Astrocyte of the cerebellum (primary cell): Measurements from ENCODE around the gene OSBPL7.
A peak's percentile ranks its signal among the peaks of the same experiment; 100 is the strongest.

Experiments
- DNase-seq: peaks from one replicate; pipeline ENCODE4 v3.0.0-alpha.2; 2011; ENCODE audit warnings: low read depth
- H3K4me3 ChIP-seq: 2 replicates; pipeline ENCODE4 v1.5.1; 2011; ENCODE audit warnings: mild to moderate bottlenecking, low read depth, low read length, moderate library complexity
- in situ Hi-C: cut with HindIII; loops from 2 replicates; pipeline ENCODE4 v1.10.0; 2017; ENCODE audit warnings: low sequenced_read_pairs
- TF ChIP-seq, protein P1 (sequence below): IDR thresholded peaks from 2 replicates; pipeline ENCODE4 v1.5.1; 2012; ENCODE audit warnings: low read length, low read depth, moderate library complexity, mild to moderate bottlenecking; ENCODE audit errors: missing control alignments

The OSBPL7 gene

DNA sequence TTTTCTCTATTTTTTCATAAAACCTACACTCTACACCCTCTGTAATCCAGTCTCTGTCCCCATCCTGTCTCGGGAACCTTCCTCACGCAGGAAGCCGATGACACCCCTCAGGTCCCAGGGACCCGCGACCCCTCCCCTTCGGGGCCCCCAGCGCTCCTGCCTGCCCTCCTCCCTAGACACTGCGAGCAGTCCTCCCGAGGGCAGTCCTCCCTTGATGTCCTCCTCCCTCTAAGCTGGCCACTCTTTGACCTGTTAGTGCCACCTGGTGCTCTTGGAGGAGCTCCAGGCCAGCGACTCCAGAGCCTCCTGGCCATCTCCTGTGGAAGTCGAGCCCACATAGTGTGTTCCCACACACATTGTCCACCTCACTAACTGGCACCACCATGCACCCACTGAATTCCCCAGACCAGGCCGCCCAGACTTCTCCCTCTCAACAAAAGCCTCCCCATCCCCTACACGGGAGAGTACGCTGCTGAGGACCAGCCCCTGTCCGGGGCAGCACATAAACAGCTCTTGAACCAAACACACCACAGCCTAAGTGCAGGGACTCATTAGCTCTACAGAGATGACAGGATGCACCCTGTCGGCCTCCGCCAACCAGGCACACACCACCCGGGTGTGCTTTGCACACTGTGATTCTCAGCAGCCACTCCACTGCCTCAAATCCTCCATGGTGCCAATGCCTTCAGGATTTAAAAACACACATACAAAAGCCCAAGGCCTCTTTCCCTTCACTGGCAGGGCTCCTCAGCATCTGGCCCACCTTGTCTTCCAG, 9.3 kb downstream of the OSBPL7 start:
- H3K4me3 ChIP-seq = no peak overlapping the region
- in situ Hi-C loops = no loop called here
- no peak for DNase-seq
- TF ChIP-seq, protein P1, sequence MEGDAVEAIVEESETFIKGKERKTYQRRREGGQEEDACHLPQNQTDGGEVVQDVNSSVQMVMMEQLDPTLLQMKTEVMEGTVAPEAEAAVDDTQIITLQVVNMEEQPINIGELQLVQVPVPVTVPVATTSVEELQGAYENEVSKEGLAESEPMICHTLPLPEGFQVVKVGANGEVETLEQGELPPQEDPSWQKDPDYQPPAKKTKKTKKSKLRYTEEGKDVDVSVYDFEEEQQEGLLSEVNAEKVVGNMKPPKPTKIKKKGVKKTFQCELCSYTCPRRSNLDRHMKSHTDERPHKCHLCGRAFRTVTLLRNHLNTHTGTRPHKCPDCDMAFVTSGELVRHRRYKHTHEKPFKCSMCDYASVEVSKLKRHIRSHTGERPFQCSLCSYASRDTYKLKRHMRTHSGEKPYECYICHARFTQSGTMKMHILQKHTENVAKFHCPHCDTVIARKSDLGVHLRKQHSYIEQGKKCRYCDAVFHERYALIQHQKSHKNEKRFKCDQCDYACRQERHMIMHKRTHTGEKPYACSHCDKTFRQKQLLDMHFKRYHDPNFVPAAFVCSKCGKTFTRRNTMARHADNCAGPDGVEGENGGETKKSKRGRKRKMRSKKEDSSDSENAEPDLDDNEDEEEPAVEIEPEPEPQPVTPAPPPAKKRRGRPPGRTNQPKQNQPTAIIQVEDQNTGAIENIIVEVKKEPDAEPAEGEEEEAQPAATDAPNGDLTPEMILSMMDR = no peak

- H3K4me3 ChIP-seq = no peak overlapping the region
- no peak for DNase-seq
- TF ChIP-seq, protein P1 = no peak
- in situ Hi-C loops = no loop called here
Observed at GRCh38 chr17:47811709-47812108, 9.9 kb downstream of the OSBPL7 start.

DNA sequence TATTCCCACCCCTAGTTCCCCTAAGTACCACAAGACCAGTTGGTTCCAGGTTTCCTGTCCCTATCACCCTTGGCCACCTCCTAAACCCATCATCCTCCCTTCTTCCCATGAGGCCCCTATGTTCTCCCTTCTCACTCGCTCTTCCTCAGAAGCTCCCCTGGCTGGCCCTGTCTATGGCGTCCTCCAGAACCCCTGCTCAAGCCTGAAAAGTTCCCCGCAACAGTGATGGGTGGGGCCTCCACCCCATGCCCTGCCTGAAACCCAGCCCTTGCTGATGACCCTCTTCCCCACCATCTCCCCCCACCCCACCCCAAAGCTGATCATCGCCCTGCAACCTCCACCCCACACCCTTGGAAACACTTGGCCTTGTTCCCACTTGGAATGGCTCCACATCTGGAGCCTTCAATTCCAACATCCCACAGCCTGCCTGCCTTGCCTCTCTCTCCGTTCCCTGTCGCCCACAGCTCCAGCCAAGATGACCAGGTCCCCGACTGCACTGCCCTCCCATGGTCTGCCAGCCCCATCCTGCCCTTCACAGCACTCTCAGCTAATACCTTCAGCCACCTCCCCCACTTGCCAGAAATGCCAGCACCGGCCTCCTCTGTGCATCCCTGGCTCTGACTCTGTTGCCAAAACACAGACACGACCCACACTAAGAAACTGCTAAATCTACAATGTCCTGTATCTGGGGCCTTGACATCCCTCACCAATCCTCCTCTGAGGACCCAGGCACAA, 10.5 kb downstream of the OSBPL7 start:
- DNase-seq = no peak
- TF ChIP-seq, protein P1 = no peak
- no peak overlapping the region for H3K4me3 ChIP-seq
- in situ Hi-C loops = no loop called here

DNA sequence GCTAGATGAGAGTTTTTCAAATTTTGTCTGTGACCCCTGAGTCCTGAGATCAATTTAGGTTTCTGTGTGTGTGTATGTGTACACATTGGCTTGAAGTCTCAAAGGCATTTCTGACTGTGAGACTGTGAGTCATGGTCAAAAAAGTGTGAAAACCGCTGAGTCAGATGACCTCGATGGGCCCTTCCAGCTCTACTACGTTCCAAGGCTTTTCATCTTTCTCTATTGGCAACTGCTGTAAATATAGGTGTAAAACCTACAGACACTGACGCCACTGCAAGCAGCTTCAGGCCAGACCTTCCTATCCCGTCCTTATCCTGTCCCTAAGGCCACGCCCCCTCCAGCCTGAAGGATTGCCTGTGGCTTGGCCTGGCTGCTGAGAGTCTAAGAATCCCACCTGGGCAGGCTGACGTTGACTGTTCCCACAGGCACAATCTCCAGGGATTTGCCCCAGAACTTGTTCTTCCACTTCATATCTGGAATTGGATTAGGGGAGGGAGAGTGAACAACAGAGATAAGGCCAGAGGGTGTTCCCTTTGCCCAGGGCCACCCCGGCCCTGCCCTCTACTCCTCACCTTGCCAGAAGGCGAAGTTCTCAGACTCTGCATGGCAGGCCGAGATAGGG, 11.3 kb downstream of the OSBPL7 start:
- no peak overlapping the region for H3K4me3 ChIP-seq
- DNase-seq = peak; percentile 86
- TF ChIP-seq, protein P1 = no peak
- in situ Hi-C loops = no loop called here

GRCh38 chr17:47808830-47809480, 12.6 kb downstream of the OSBPL7 start:
- DNase-seq = no peak
- TF ChIP-seq, protein P1 = no peak
- in situ Hi-C loops = no loop called here
- H3K4me3 ChIP-seq = no peak overlapping the region
